ENCODE measurements around the gene PLVAP. TPM values are rescaled to one million over a fixed set of nuclear protein-coding genes. Genes with fewer than 3 reads are reported as not detected.
"Not testable (repeated sequence)": the region's sequence is repeated elsewhere in the genome, so short reads cannot be mapped to it uniquely, and the experiment has no call there.

The PLVAP gene
- total RNA-seq, 1 experiment from 2014 or later, result not detected

- Histone ChIP-seq H3K4me2 (ENCODE audit: insufficient read depth, insufficient read length, low read length) (no peak overlapping the region), H4K5ac (ENCODE audit: insufficient read length, low read depth, low read length) (no peak overlapping the region), H3K79me2 (ENCODE audit: insufficient read depth, low read length) (no peaks in the 10 kb centered on the region), H3K23me2 (ENCODE audit: insufficient read length, low read depth, low read length, poor library complexity, severe bottlenecking) (no peaks in the 10 kb centered on the region), H2BK120ac (ENCODE audit: low read depth, low read length, poor library complexity, severe bottlenecking) (no peak overlapping the region), H3K23ac (ENCODE audit: insufficient read length, low read depth, low read length) (no peak overlapping the region), H3K9ac (ENCODE audit: extremely low read depth, insufficient read length, low read length) (no peak overlapping the region), H3K27me3 (ENCODE audit: insufficient read depth, low read length) (no peaks in the 10 kb centered on the region), H4K8ac (replicated peaks; ENCODE audit: insufficient read length, low read depth, low read length) (no peak overlapping the region), H3K27ac (ENCODE audit: insufficient read length, low read depth, low read length) (no peak overlapping the region), H4K20me1 (ENCODE audit: control insufficient read depth, insufficient read depth, insufficient read length) (no peaks in the 10 kb centered on the region), H3K9me3 (ENCODE audit: control insufficient read depth, low read depth, low read length) (no peaks in the 10 kb centered on the region), H3K4ac (ENCODE audit: low read depth, low read length) (no peak overlapping the region), H2BK20ac (ENCODE audit: low read depth, low read length, poor library complexity, severe bottlenecking) (no peak overlapping the region), H3K4me1 (ENCODE audit: insufficient read depth, low read length) (no peaks in the 10 kb centered on the region; the same call in 1 of the 2 replicates), H2AK5ac (ENCODE audit: insufficient read length, low read length) (no peak overlapping the region), H2BK5ac (ENCODE audit: insufficient read length, low read length) (no peak overlapping the region), H4K91ac (ENCODE audit: insufficient read length, low read depth, low read length) (no peak overlapping the region), H3K56ac (ENCODE audit: insufficient read length, low read depth, low read length) (no peak overlapping the region), H2BK15ac (ENCODE audit: low read depth, low read length) (no peak overlapping the region), H3K14ac (ENCODE audit: insufficient read depth, low read length) (no peak overlapping the region), H3K79me1 (ENCODE audit: insufficient read depth, low read depth, low read length, poor library complexity, severe bottlenecking) (no peaks in the 10 kb centered on the region), H2BK12ac (ENCODE audit: insufficient read length, low read depth, low read length) (no peak overlapping the region), H3T11ph (ENCODE audit: low read length) (no peak overlapping the region), H2AFZ (ENCODE audit: low read length) (no peak overlapping the region), H3K18ac (ENCODE audit: insufficient read length, low read depth, low read length) (no peak overlapping the region)
- no CpG with 5 or more reads among the region's 22 CpGs for WGBS (ENCODE audit: extremely low coverage, insufficient read length, low lambda C conversion rate)
- DNase-seq, result no peak
- TF ChIP-seq, protein P1, sequence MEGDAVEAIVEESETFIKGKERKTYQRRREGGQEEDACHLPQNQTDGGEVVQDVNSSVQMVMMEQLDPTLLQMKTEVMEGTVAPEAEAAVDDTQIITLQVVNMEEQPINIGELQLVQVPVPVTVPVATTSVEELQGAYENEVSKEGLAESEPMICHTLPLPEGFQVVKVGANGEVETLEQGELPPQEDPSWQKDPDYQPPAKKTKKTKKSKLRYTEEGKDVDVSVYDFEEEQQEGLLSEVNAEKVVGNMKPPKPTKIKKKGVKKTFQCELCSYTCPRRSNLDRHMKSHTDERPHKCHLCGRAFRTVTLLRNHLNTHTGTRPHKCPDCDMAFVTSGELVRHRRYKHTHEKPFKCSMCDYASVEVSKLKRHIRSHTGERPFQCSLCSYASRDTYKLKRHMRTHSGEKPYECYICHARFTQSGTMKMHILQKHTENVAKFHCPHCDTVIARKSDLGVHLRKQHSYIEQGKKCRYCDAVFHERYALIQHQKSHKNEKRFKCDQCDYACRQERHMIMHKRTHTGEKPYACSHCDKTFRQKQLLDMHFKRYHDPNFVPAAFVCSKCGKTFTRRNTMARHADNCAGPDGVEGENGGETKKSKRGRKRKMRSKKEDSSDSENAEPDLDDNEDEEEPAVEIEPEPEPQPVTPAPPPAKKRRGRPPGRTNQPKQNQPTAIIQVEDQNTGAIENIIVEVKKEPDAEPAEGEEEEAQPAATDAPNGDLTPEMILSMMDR (conservative IDR thresholded peaks at IDR 0.05), result no peak
- Mint-ChIP-seq H3K4me3 (no peak overlapping the region; a peak in 1 of 5 replicates), H3K4me1 (peaks cover 0 to 2% of the 10 kb centered on the region in 2 experiments; a peak in 1 of 4 replicates), H3K27ac (no peak overlapping the region; a peak in 1 of 7 replicates), H3K36me3 (ENCODE audit: insufficient read depth in 1 of 3, low read depth in 3 of 3) (no peaks in the 10 kb centered on the region), H3K9me3 (peaks cover 0 to 3% of the 10 kb centered on the region in 2 experiments; a peak in 1 of 5 replicates), H3K27me3 (ENCODE audit: low read depth) (peaks cover 15% of the 10 kb centered on the region)
Observed at GRCh38 chr19:17365361-17365760, 11.8 kb downstream of the PLVAP start.

DNA sequence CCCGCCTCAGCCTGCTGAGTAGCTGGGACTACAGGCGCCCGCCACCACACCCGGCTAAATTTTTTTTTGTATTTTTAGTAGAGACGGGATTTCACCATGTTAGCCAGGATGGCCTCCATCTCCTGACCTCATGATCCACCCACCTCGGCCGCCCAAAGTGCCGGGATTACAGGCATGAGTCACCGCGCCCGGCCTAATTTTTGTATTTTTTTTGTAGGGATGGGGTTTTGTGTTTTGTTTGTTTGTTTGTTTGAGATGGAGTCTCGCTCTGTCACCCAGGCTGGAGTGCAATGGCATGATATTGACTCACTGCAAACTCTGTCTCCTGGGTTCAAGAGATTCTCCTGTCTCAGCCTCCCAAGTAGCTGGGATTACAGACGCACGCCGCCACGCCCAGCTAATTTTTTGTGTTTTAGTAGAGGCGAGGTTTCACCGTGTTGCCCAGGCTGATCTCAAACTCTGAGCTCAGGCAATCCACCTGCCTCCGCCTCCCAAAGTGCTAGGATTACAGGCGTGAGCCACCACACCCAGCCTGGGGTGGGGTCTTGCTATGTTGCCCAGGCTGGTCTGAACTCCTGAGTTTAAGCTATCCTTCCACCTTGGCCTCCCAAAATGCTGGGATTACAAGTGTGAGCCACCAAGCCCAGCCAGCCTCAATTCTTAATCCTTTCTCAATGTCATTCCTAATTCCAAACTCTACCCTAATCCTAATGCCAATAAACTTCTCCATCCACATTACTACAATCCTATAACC is 13.1 kb downstream of the PLVAP start:
- H3K79me1 ChIP-seq (ENCODE audit: insufficient read depth, low read depth, low read length, poor library complexity, severe bottlenecking); H4K8ac ChIP-seq (replicated peaks; ENCODE audit: insufficient read length, low read depth, low read length); H3K36me3 Mint-ChIP-seq (ENCODE audit: insufficient read depth in 1 of 3, low read depth in 3 of 3); H2AFZ ChIP-seq (ENCODE audit: low read length); H3K18ac ChIP-seq (ENCODE audit: insufficient read length, low read depth, low read length); H3K14ac ChIP-seq (ENCODE audit: insufficient read depth, low read length); DNase-seq; H3T11ph ChIP-seq (ENCODE audit: low read length); H4K20me1 ChIP-seq (ENCODE audit: control insufficient read depth, insufficient read depth, insufficient read length); H4K91ac ChIP-seq (ENCODE audit: insufficient read length, low read depth, low read length); H2BK5ac ChIP-seq (ENCODE audit: insufficient read length, low read length); H2AK5ac ChIP-seq (ENCODE audit: insufficient read length, low read length); H3K9me3 ChIP-seq (ENCODE audit: control insufficient read depth, low read depth, low read length); H3K4me1 ChIP-seq (ENCODE audit: insufficient read depth, low read length); H3K27me3 ChIP-seq (ENCODE audit: insufficient read depth, low read length); H3K27ac ChIP-seq (ENCODE audit: insufficient read length, low read depth, low read length); H3K4me2 ChIP-seq (ENCODE audit: insufficient read depth, insufficient read length, low read length); H3K27ac Mint-ChIP-seq; H3K79me2 ChIP-seq (ENCODE audit: insufficient read depth, low read length); H3K9me3 Mint-ChIP-seq; H3K56ac ChIP-seq (ENCODE audit: insufficient read length, low read depth, low read length); H3K23me2 ChIP-seq (ENCODE audit: insufficient read length, low read depth, low read length, poor library complexity, severe bottlenecking); H3K4ac ChIP-seq (ENCODE audit: low read depth, low read length); H4K5ac ChIP-seq (ENCODE audit: insufficient read length, low read depth, low read length); H2BK15ac ChIP-seq (ENCODE audit: low read depth, low read length); H3K23ac ChIP-seq (ENCODE audit: insufficient read length, low read depth, low read length); H2BK12ac ChIP-seq (ENCODE audit: insufficient read length, low read depth, low read length); H2BK20ac ChIP-seq (ENCODE audit: low read depth, low read length, poor library complexity, severe bottlenecking); H2BK120ac ChIP-seq (ENCODE audit: low read depth, low read length, poor library complexity, severe bottlenecking); H3K9ac ChIP-seq (ENCODE audit: extremely low read depth, insufficient read length, low read length); H3K4me1 Mint-ChIP-seq: not testable (repeated sequence)
- Mint-ChIP-seq H3K27me3 (ENCODE audit: low read depth) (peaks cover 15% of the 10 kb centered on the region), H3K4me3 (0 out of 5 replicates have a peak overlapping the region, but pooled peaks of 1 of the 2 experiments have one; percentile 17)
- no CpG with 5 or more reads among the region's 20 CpGs for WGBS (ENCODE audit: extremely low coverage, insufficient read length, low lambda C conversion rate)
